H9 (cell line): ENCODE data around the gene LIPH. TPM values are rescaled to one million over a fixed set of nuclear protein-coding genes. Genes with fewer than 3 reads are reported as not detected.

ENCODE experiments used
- DNase-seq: peaks from one replicate; pipeline ENCODE4 v3.0.0-alpha.2; 2017
- H2AFZ ChIP-seq: one replicate; pipeline ENCODE4 v1.6.1; 2013; ENCODE audit warnings: mild to moderate bottlenecking, low read length, control low read depth, moderate library complexity
- H2AK5ac ChIP-seq: 2 replicates; pipeline ENCODE4 v1.6.1; 2013; ENCODE audit warnings: low read length, control low read depth, mixed read lengths; ENCODE audit not compliant: insufficient read length
- H2BK120ac ChIP-seq: one replicate; pipeline ENCODE4 v1.6.1; 2013; ENCODE audit warnings: low read depth, mild to moderate bottlenecking, low read length, control low read depth, inconsistent platforms; ENCODE audit not compliant: poor library complexity, severe bottlenecking
- H2BK12ac ChIP-seq: 2 replicates; pipeline ENCODE4 v1.6.1; 2013; ENCODE audit warnings: low read length, control low read depth, mixed read lengths, low read depth; ENCODE audit not compliant: insufficient read length
- H2BK15ac ChIP-seq: 2 replicates; pipeline ENCODE4 v1.6.1; 2013; ENCODE audit warnings: low read depth, low read length, control low read depth
- H2BK20ac ChIP-seq: one replicate; pipeline ENCODE4 v1.6.1; 2013; ENCODE audit warnings: low read depth, mild to moderate bottlenecking, low read length, control low read depth, inconsistent platforms; ENCODE audit not compliant: poor library complexity, severe bottlenecking
- H2BK5ac ChIP-seq: 2 replicates; pipeline ENCODE4 v1.6.1; 2013; ENCODE audit warnings: low read length, control low read depth, mixed read lengths; ENCODE audit not compliant: insufficient read length
- H3K14ac ChIP-seq: 2 replicates; pipeline ENCODE4 v1.6.1; 2013; ENCODE audit warnings: low read length, control low read depth; ENCODE audit not compliant: insufficient read depth
- H3K18ac ChIP-seq: 2 replicates; pipeline ENCODE4 v1.6.1; 2013; ENCODE audit warnings: low read depth, mild to moderate bottlenecking, mixed read lengths, low read length, control low read depth; ENCODE audit not compliant: insufficient read length
- H3K23ac ChIP-seq: 2 replicates; pipeline ENCODE4 v1.6.1; 2013; ENCODE audit warnings: low read length, control low read depth, mixed read lengths, low read depth; ENCODE audit not compliant: insufficient read length
- H3K23me2 ChIP-seq: 2 replicates; pipeline ENCODE4 v1.6.1; 2013; ENCODE audit warnings: low read depth, mild to moderate bottlenecking, mixed read lengths, low read length, control low read depth; ENCODE audit not compliant: insufficient read length, poor library complexity, severe bottlenecking
- H3K27ac ChIP-seq: 2 replicates; pipeline ENCODE4 v1.5.1; 2013; ENCODE audit warnings: low read length, control low read depth, mixed read lengths, low read depth; ENCODE audit not compliant: insufficient read length
- H3K27me3 ChIP-seq: 2 replicates; pipeline ENCODE4 v1.6.1; 2013; ENCODE audit warnings: low read length, control low read depth, inconsistent platforms; ENCODE audit not compliant: insufficient read depth
- H3K4ac ChIP-seq: 2 replicates; pipeline ENCODE4 v1.6.1; 2013; ENCODE audit warnings: low read depth, mild to moderate bottlenecking, control low read depth, inconsistent platforms, low read length, moderate library complexity
- H3K4me1 ChIP-seq: 2 replicates; pipeline ENCODE4 v1.6.1; 2013; ENCODE audit warnings: low read length, control low read depth, inconsistent platforms; ENCODE audit not compliant: insufficient read depth
- H3K4me2 ChIP-seq: 2 replicates; pipeline ENCODE4 v1.6.1; 2013; ENCODE audit warnings: low read length, control low read depth, mixed read lengths; ENCODE audit not compliant: insufficient read length, insufficient read depth
- H3K56ac ChIP-seq: 2 replicates; pipeline ENCODE4 v1.6.1; 2013; ENCODE audit warnings: low read depth, mild to moderate bottlenecking, mixed read lengths, low read length, control low read depth; ENCODE audit not compliant: insufficient read length
- H3K79me1 ChIP-seq: 2 replicates; pipeline ENCODE4 v1.6.1; 2013; ENCODE audit warnings: low read depth, mild to moderate bottlenecking, moderate library complexity, low read length, control low read depth, inconsistent platforms; ENCODE audit not compliant: insufficient read depth, poor library complexity, severe bottlenecking
- H3K79me2 ChIP-seq: 2 replicates; pipeline ENCODE4 v1.6.1; 2013; ENCODE audit warnings: low read length, control low read depth, inconsistent platforms; ENCODE audit not compliant: insufficient read depth
- H3K9ac ChIP-seq: 2 replicates; pipeline ENCODE4 v1.6.1; 2013; ENCODE audit warnings: low read length, control low read depth, mixed read lengths; ENCODE audit not compliant: insufficient read length; ENCODE audit errors: extremely low read depth
- H3K9me3 ChIP-seq: one replicate; pipeline ENCODE4 v1.6.1; 2013; ENCODE audit warnings: low read depth, low read length, inconsistent platforms; ENCODE audit not compliant: control insufficient read depth
- H3T11ph ChIP-seq: one replicate; pipeline ENCODE4 v1.6.1; 2013; ENCODE audit warnings: mild to moderate bottlenecking, low read length, control low read depth, inconsistent platforms
- H4K20me1 ChIP-seq: one replicate; pipeline ENCODE4 v1.6.1; 2013; ENCODE audit not compliant: control insufficient read depth, insufficient read length, insufficient read depth
- H4K5ac ChIP-seq: 2 replicates; pipeline ENCODE4 v1.6.1; 2013; ENCODE audit warnings: low read depth, mild to moderate bottlenecking, mixed read lengths, low read length, control low read depth; ENCODE audit not compliant: insufficient read length
- H4K8ac ChIP-seq: replicated peaks from 2 replicates; pipeline ENCODE4 v1.6.1; 2013; ENCODE audit warnings: low read length, control low read depth, mixed read lengths, low read depth; ENCODE audit not compliant: insufficient read length
- H4K91ac ChIP-seq: 2 replicates; pipeline ENCODE4 v1.6.1; 2013; ENCODE audit warnings: low read depth, mild to moderate bottlenecking, moderate library complexity, mixed read lengths, low read length, control low read depth; ENCODE audit not compliant: insufficient read length
- H3K27ac Mint-ChIP-seq, 3 experiments: 2 replicates in 2 of 3; 3 replicates in 1 of 3; pipeline ENCODE4 v1.8.0; 2020 to 2021; ENCODE audit warnings: mixed read lengths in 3 of 3, mild to moderate bottlenecking in 1 of 3, moderate library complexity in 1 of 3
- H3K27me3 Mint-ChIP-seq: 2 replicates; pipeline ENCODE4 v1.8.0; 2021; ENCODE audit warnings: low read depth, mild to moderate bottlenecking, moderate library complexity, mixed read lengths
- H3K36me3 Mint-ChIP-seq, 3 experiments: 2 replicates in 2 of 3; 3 replicates in 1 of 3; pipeline ENCODE4 v1.8.0; 2020 to 2021; ENCODE audit warnings: low read depth in 3 of 3, mixed read lengths in 3 of 3; ENCODE audit not compliant: insufficient read depth in 1 of 3
- H3K4me1 Mint-ChIP-seq, 2 experiments: 2 replicates each; pipeline ENCODE4 v1.8.0; 2020; ENCODE audit warnings: mixed read lengths in 2 of 2
- H3K4me3 Mint-ChIP-seq, 2 experiments: 2 replicates in 1 of 2; 3 replicates in 1 of 2; pipeline ENCODE4 v1.8.0; 2020 to 2021; ENCODE audit warnings: mild to moderate bottlenecking in 2 of 2, mixed read lengths in 2 of 2, moderate library complexity in 1 of 2
- H3K9me3 Mint-ChIP-seq, 2 experiments: 2 replicates in 1 of 2; 3 replicates in 1 of 2; pipeline ENCODE4 v1.8.0; 2020; ENCODE audit warnings: mild to moderate bottlenecking in 2 of 2, mixed read lengths in 2 of 2, moderate library complexity in 1 of 2
- WGBS: extraction: QIAGEN DNeasy Blood & Tissue Kit; methylation state at CpG from one replicate; pipeline ENCODE4 v1.1.7; 2013; ENCODE audit warnings: missing lambda C conversion rate, low lambda C conversion rate, mixed read lengths; ENCODE audit not compliant: insufficient read length; ENCODE audit errors: extremely low coverage; 5-methylcytosine and 5-hydroxymethylcytosine counted together
- total RNA-seq: library from RNA; stranded (reverse); gene quantifications from 2 replicates; pipeline ENCODE4 v1.2.1, GENCODE V29; 2021
- TF ChIP-seq, protein P1 (sequence below): fragments of 200-600 bp; sonication (generic); conservative IDR thresholded peaks from 3 replicates; pipeline ENCODE4 v1.8.0; 2021; ENCODE audit warnings: antibody characterized with exemption, mild to moderate bottlenecking

The LIPH gene
- total RNA-seq, 1 experiment from 2014 or later, result 0.17 TPM

GRCh38 chr3:185490241-185490640, 62.1 kb downstream of the LIPH start:
- H3K79me2 ChIP-seq, result no peaks in the 10 kb centered on the region
- no CpG with 5 or more reads among the region's 4 CpGs for WGBS
- H3K79me1 ChIP-seq, result no peaks in the 10 kb centered on the region
- no peaks in the 10 kb centered on the region for H4K20me1 ChIP-seq
- Mint-ChIP-seq H3K9me3 (no peaks in the 10 kb centered on the region), H3K4me1 (no peaks in the 10 kb centered on the region), H3K36me3 (peaks cover 10 to 42% (median 26%) of the 10 kb centered on the region in 3 experiments), H3K4me3 (no peak overlapping the region), H3K27ac (no peak overlapping the region), H3K27me3 (no peaks in the 10 kb centered on the region)
- H4K5ac ChIP-seq, result no peak overlapping the region
- H4K8ac ChIP-seq, result no peak overlapping the region
- no peak overlapping the region for H2BK20ac ChIP-seq
- H3K27ac ChIP-seq, result no peak overlapping the region
- no peak overlapping the region for H3K4me2 ChIP-seq
- no peak overlapping the region for H3K14ac ChIP-seq
- no peak overlapping the region for H3K18ac ChIP-seq
- no peak overlapping the region for H2AFZ ChIP-seq
- no peaks in the 10 kb centered on the region for H3K27me3 ChIP-seq
- no peak overlapping the region for H3K9ac ChIP-seq
- TF ChIP-seq, protein P1, sequence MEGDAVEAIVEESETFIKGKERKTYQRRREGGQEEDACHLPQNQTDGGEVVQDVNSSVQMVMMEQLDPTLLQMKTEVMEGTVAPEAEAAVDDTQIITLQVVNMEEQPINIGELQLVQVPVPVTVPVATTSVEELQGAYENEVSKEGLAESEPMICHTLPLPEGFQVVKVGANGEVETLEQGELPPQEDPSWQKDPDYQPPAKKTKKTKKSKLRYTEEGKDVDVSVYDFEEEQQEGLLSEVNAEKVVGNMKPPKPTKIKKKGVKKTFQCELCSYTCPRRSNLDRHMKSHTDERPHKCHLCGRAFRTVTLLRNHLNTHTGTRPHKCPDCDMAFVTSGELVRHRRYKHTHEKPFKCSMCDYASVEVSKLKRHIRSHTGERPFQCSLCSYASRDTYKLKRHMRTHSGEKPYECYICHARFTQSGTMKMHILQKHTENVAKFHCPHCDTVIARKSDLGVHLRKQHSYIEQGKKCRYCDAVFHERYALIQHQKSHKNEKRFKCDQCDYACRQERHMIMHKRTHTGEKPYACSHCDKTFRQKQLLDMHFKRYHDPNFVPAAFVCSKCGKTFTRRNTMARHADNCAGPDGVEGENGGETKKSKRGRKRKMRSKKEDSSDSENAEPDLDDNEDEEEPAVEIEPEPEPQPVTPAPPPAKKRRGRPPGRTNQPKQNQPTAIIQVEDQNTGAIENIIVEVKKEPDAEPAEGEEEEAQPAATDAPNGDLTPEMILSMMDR, result no peak
- no peak overlapping the region for H4K91ac ChIP-seq
- no peaks in the 10 kb centered on the region for H3K23me2 ChIP-seq
- H2BK5ac ChIP-seq, result no peak overlapping the region
- no peak overlapping the region for H2BK12ac ChIP-seq
- H3K4me1 ChIP-seq, result no peaks in the 10 kb centered on the region
- H2BK15ac ChIP-seq, result no peak overlapping the region
- H3K56ac ChIP-seq, result no peak overlapping the region
- H2BK120ac ChIP-seq, result no peak overlapping the region
- H3K23ac ChIP-seq, result no peak overlapping the region
- no peak overlapping the region for H3K4ac ChIP-seq
- H3K9me3 ChIP-seq, result no peaks in the 10 kb centered on the region
- H2AK5ac ChIP-seq, result no peak overlapping the region
- H3T11ph ChIP-seq, result no peak overlapping the region
- no peak for DNase-seq
